H9 (cell line): ENCODE results near the gene ARFGAP2. TPM values are rescaled to one million over a fixed set of nuclear protein-coding genes. Genes with fewer than 3 reads are reported as not detected.

Experiments
- DNase-seq: peaks from one replicate; pipeline ENCODE4 v3.0.0-alpha.2; 2017
- H2AFZ ChIP-seq: one replicate; pipeline ENCODE4 v1.6.1; 2013; ENCODE audit warnings: mild to moderate bottlenecking, low read length, control low read depth, moderate library complexity
- H2AK5ac ChIP-seq: 2 replicates; pipeline ENCODE4 v1.6.1; 2013; ENCODE audit warnings: low read length, control low read depth, mixed read lengths; ENCODE audit not compliant: insufficient read length
- H2BK120ac ChIP-seq: one replicate; pipeline ENCODE4 v1.6.1; 2013; ENCODE audit warnings: low read depth, mild to moderate bottlenecking, low read length, control low read depth, inconsistent platforms; ENCODE audit not compliant: poor library complexity, severe bottlenecking
- H2BK12ac ChIP-seq: 2 replicates; pipeline ENCODE4 v1.6.1; 2013; ENCODE audit warnings: low read length, control low read depth, mixed read lengths, low read depth; ENCODE audit not compliant: insufficient read length
- H2BK15ac ChIP-seq: 2 replicates; pipeline ENCODE4 v1.6.1; 2013; ENCODE audit warnings: low read depth, low read length, control low read depth
- H2BK20ac ChIP-seq: one replicate; pipeline ENCODE4 v1.6.1; 2013; ENCODE audit warnings: low read depth, mild to moderate bottlenecking, low read length, control low read depth, inconsistent platforms; ENCODE audit not compliant: poor library complexity, severe bottlenecking
- H2BK5ac ChIP-seq: 2 replicates; pipeline ENCODE4 v1.6.1; 2013; ENCODE audit warnings: low read length, control low read depth, mixed read lengths; ENCODE audit not compliant: insufficient read length
- H3K14ac ChIP-seq: 2 replicates; pipeline ENCODE4 v1.6.1; 2013; ENCODE audit warnings: low read length, control low read depth; ENCODE audit not compliant: insufficient read depth
- H3K18ac ChIP-seq: 2 replicates; pipeline ENCODE4 v1.6.1; 2013; ENCODE audit warnings: low read depth, mild to moderate bottlenecking, mixed read lengths, low read length, control low read depth; ENCODE audit not compliant: insufficient read length
- H3K23ac ChIP-seq: 2 replicates; pipeline ENCODE4 v1.6.1; 2013; ENCODE audit warnings: low read length, control low read depth, mixed read lengths, low read depth; ENCODE audit not compliant: insufficient read length
- H3K23me2 ChIP-seq: 2 replicates; pipeline ENCODE4 v1.6.1; 2013; ENCODE audit warnings: low read depth, mild to moderate bottlenecking, mixed read lengths, low read length, control low read depth; ENCODE audit not compliant: insufficient read length, poor library complexity, severe bottlenecking
- H3K27ac ChIP-seq: 2 replicates; pipeline ENCODE4 v1.5.1; 2013; ENCODE audit warnings: low read length, control low read depth, mixed read lengths, low read depth; ENCODE audit not compliant: insufficient read length
- H3K27me3 ChIP-seq: 2 replicates; pipeline ENCODE4 v1.6.1; 2013; ENCODE audit warnings: low read length, control low read depth, inconsistent platforms; ENCODE audit not compliant: insufficient read depth
- H3K4ac ChIP-seq: 2 replicates; pipeline ENCODE4 v1.6.1; 2013; ENCODE audit warnings: low read depth, mild to moderate bottlenecking, control low read depth, inconsistent platforms, low read length, moderate library complexity
- H3K4me1 ChIP-seq: 2 replicates; pipeline ENCODE4 v1.6.1; 2013; ENCODE audit warnings: low read length, control low read depth, inconsistent platforms; ENCODE audit not compliant: insufficient read depth
- H3K4me2 ChIP-seq: 2 replicates; pipeline ENCODE4 v1.6.1; 2013; ENCODE audit warnings: low read length, control low read depth, mixed read lengths; ENCODE audit not compliant: insufficient read length, insufficient read depth
- H3K56ac ChIP-seq: 2 replicates; pipeline ENCODE4 v1.6.1; 2013; ENCODE audit warnings: low read depth, mild to moderate bottlenecking, mixed read lengths, low read length, control low read depth; ENCODE audit not compliant: insufficient read length
- H3K79me1 ChIP-seq: 2 replicates; pipeline ENCODE4 v1.6.1; 2013; ENCODE audit warnings: low read depth, mild to moderate bottlenecking, moderate library complexity, low read length, control low read depth, inconsistent platforms; ENCODE audit not compliant: insufficient read depth, poor library complexity, severe bottlenecking
- H3K79me2 ChIP-seq: 2 replicates; pipeline ENCODE4 v1.6.1; 2013; ENCODE audit warnings: low read length, control low read depth, inconsistent platforms; ENCODE audit not compliant: insufficient read depth
- H3K9ac ChIP-seq: 2 replicates; pipeline ENCODE4 v1.6.1; 2013; ENCODE audit warnings: low read length, control low read depth, mixed read lengths; ENCODE audit not compliant: insufficient read length; ENCODE audit errors: extremely low read depth
- H3K9me3 ChIP-seq: one replicate; pipeline ENCODE4 v1.6.1; 2013; ENCODE audit warnings: low read depth, low read length, inconsistent platforms; ENCODE audit not compliant: control insufficient read depth
- H3T11ph ChIP-seq: one replicate; pipeline ENCODE4 v1.6.1; 2013; ENCODE audit warnings: mild to moderate bottlenecking, low read length, control low read depth, inconsistent platforms
- H4K20me1 ChIP-seq: one replicate; pipeline ENCODE4 v1.6.1; 2013; ENCODE audit not compliant: control insufficient read depth, insufficient read length, insufficient read depth
- H4K5ac ChIP-seq: 2 replicates; pipeline ENCODE4 v1.6.1; 2013; ENCODE audit warnings: low read depth, mild to moderate bottlenecking, mixed read lengths, low read length, control low read depth; ENCODE audit not compliant: insufficient read length
- H4K8ac ChIP-seq: replicated peaks from 2 replicates; pipeline ENCODE4 v1.6.1; 2013; ENCODE audit warnings: low read length, control low read depth, mixed read lengths, low read depth; ENCODE audit not compliant: insufficient read length
- H4K91ac ChIP-seq: 2 replicates; pipeline ENCODE4 v1.6.1; 2013; ENCODE audit warnings: low read depth, mild to moderate bottlenecking, moderate library complexity, mixed read lengths, low read length, control low read depth; ENCODE audit not compliant: insufficient read length
- H3K27ac Mint-ChIP-seq, 3 experiments: 2 replicates in 2 of 3; 3 replicates in 1 of 3; pipeline ENCODE4 v1.8.0; 2020 to 2021; ENCODE audit warnings: mixed read lengths in 3 of 3, mild to moderate bottlenecking in 1 of 3, moderate library complexity in 1 of 3
- H3K27me3 Mint-ChIP-seq: 2 replicates; pipeline ENCODE4 v1.8.0; 2021; ENCODE audit warnings: low read depth, mild to moderate bottlenecking, moderate library complexity, mixed read lengths
- H3K36me3 Mint-ChIP-seq, 3 experiments: 2 replicates in 2 of 3; 3 replicates in 1 of 3; pipeline ENCODE4 v1.8.0; 2020 to 2021; ENCODE audit warnings: low read depth in 3 of 3, mixed read lengths in 3 of 3; ENCODE audit not compliant: insufficient read depth in 1 of 3
- H3K4me1 Mint-ChIP-seq, 2 experiments: 2 replicates each; pipeline ENCODE4 v1.8.0; 2020; ENCODE audit warnings: mixed read lengths in 2 of 2
- H3K4me3 Mint-ChIP-seq, 2 experiments: 2 replicates in 1 of 2; 3 replicates in 1 of 2; pipeline ENCODE4 v1.8.0; 2020 to 2021; ENCODE audit warnings: mild to moderate bottlenecking in 2 of 2, mixed read lengths in 2 of 2, moderate library complexity in 1 of 2
- H3K9me3 Mint-ChIP-seq, 2 experiments: 2 replicates in 1 of 2; 3 replicates in 1 of 2; pipeline ENCODE4 v1.8.0; 2020; ENCODE audit warnings: mild to moderate bottlenecking in 2 of 2, mixed read lengths in 2 of 2, moderate library complexity in 1 of 2
- CTCF ChIP-seq: fragments of 200-600 bp; sonication (generic); conservative IDR thresholded peaks from 3 replicates; pipeline ENCODE4 v1.8.0; 2021; ENCODE audit warnings: antibody characterized with exemption, mild to moderate bottlenecking
- WGBS: extraction: QIAGEN DNeasy Blood & Tissue Kit; methylation state at CpG from one replicate; pipeline ENCODE4 v1.1.7; 2013; ENCODE audit warnings: missing lambda C conversion rate, low lambda C conversion rate, mixed read lengths; ENCODE audit not compliant: insufficient read length; ENCODE audit errors: extremely low coverage; 5-methylcytosine and 5-hydroxymethylcytosine counted together
- total RNA-seq: library from RNA; stranded (reverse); gene quantifications from 2 replicates; pipeline ENCODE4 v1.2.1, GENCODE V29; 2021

ARFGAP2 gene
- total RNA-seq, 1 experiment from 2014 or later = 72.3 TPM

DNA sequence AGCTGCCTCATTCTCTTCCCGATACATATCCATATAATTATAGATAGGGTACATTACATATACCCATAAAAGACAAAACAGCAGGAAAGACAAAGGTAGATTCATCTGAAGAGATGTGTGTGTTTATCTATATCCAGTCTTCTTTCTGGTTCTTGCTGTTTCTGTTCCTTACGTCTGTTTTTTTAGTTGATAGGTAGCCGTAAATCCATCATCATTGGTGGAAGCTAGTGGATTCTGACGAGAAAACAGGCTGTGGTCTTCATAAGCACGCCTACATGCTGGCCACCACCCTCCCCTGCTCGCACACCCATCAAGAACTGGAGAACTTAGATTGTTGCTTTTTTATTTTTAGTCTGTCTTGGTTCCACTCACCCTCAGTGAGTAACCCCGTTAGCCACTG, 51.6 kb downstream of the ARFGAP2 start:
- 0 out of 2 replicates have a peak, but pooled peaks cover 5% of the 10 kb centered on the region for H3K4me1 ChIP-seq
- H3K9me3 ChIP-seq = no peaks in the 10 kb centered on the region
- no peaks in the 10 kb centered on the region for H3K27me3 ChIP-seq
- H4K91ac ChIP-seq = no peak overlapping the region
- no peak overlapping the region; a peak in 1 of 7 replicates for H3K27ac Mint-ChIP-seq
- TF ChIP-seq CTCF = no peak
- H3T11ph ChIP-seq = no peak overlapping the region
- H2BK20ac ChIP-seq = no peak overlapping the region
- H3K4me1 Mint-ChIP-seq = peaks cover 15 to 24% of the 10 kb centered on the region in 2 experiments
- no peaks in the 10 kb centered on the region for H3K9me3 Mint-ChIP-seq
- no peak overlapping the region for H3K9ac ChIP-seq
- H3K4me2 ChIP-seq = no peak overlapping the region
- H3K27ac ChIP-seq = no peak overlapping the region
- no peak overlapping the region for H3K4me3 Mint-ChIP-seq
- H3K14ac ChIP-seq = no peak overlapping the region
- H3K56ac ChIP-seq = no peak overlapping the region
- H3K79me2 ChIP-seq = no peaks in the 10 kb centered on the region
- no peak overlapping the region for H2BK15ac ChIP-seq
- H2BK120ac ChIP-seq = no peak overlapping the region
- no peaks in the 10 kb centered on the region for H3K79me1 ChIP-seq
- no peak overlapping the region for H4K5ac ChIP-seq
- H2BK12ac ChIP-seq = no peak overlapping the region
- no peak overlapping the region for H2AK5ac ChIP-seq
- H3K23ac ChIP-seq = no peak overlapping the region
- no peak overlapping the region for H3K18ac ChIP-seq
- DNase-seq = no peak
- H3K27me3 Mint-ChIP-seq = no peaks in the 10 kb centered on the region
- no peak overlapping the region for H2AFZ ChIP-seq
- no peak overlapping the region for H3K4ac ChIP-seq
- H3K36me3 Mint-ChIP-seq = no peaks in the 10 kb centered on the region
- H2BK5ac ChIP-seq = no peak overlapping the region
- WGBS = no CpG with 5 or more reads among the region's 7 CpGs
- no peak overlapping the region for H4K8ac ChIP-seq
- H4K20me1 ChIP-seq = no peaks in the 10 kb centered on the region
- H3K23me2 ChIP-seq = no peaks in the 10 kb centered on the region
